ACC112 (cell line): ENCODE measurements around the gene INTS3.
"Not testable (repeated sequence)": the region's sequence is repeated elsewhere in the genome, so short reads cannot be mapped to it uniquely, and the experiment has no call there.

Experiments
- H2AFZ ChIP-seq: fragments of 200-600 bp; sonication (generic); one replicate; pipeline ENCODE4 v1.6.0; 2017; ENCODE audit warnings: antibody characterized with exemption, low read length; ENCODE audit not compliant: unreplicated experiment
- H3K27ac ChIP-seq: fragments of 200-600 bp; sonication (generic); 2 replicates; pipeline ENCODE4 v1.5.1; 2014; ENCODE audit warnings: low read depth, mild to moderate bottlenecking, antibody characterized with exemption, low read length, moderate library complexity
- H3K27me3 ChIP-seq: fragments of 200-600 bp; sonication (generic); 2 replicates; pipeline ENCODE4 v1.6.1; 2014; ENCODE audit warnings: mild to moderate bottlenecking, antibody characterized with exemption, low read length, moderate library complexity, mixed read lengths; ENCODE audit not compliant: insufficient read depth
- H3K36me3 ChIP-seq: fragments of 200-600 bp; sonication (generic); 2 replicates; pipeline ENCODE4 v1.6.1; 2016; ENCODE audit warnings: mild to moderate bottlenecking, antibody characterized with exemption, low read length, moderate library complexity, mixed read lengths; ENCODE audit not compliant: insufficient read depth
- H3K4me1 ChIP-seq: fragments of 200-600 bp; sonication (generic); one replicate; pipeline ENCODE4 v1.6.1; 2016; ENCODE audit warnings: low read length, mixed read lengths; ENCODE audit not compliant: insufficient read depth, unreplicated experiment, control insufficient read depth
- H3K4me3 ChIP-seq: fragments of 200-600 bp; sonication (generic); 2 replicates; pipeline ENCODE4 v1.5.1; 2014; ENCODE audit warnings: mild to moderate bottlenecking, low read depth, low read length
- H3K79me2 ChIP-seq: fragments of 200-600 bp; sonication (generic); one replicate; pipeline ENCODE4 v1.6.0; 2016; ENCODE audit warnings: low read length; ENCODE audit not compliant: control insufficient read depth, unreplicated experiment, insufficient read depth

INTS3 gene

GRCh38 chr1:153716211-153716610 is 11.6 kb upstream of the INTS3 start:
- not testable (repeated sequence) for H3K4me1 ChIP-seq

GRCh38 chr1:153717330-153717729 is 10.5 kb upstream of the INTS3 start:
- H3K27me3 ChIP-seq: no peaks in the 10 kb centered on the region
- no peak overlapping the region for H3K4me3 ChIP-seq
- no peaks in the 10 kb centered on the region for H3K4me1 ChIP-seq

More at GRCh38 chr1:153716211-153716610, 11.6 kb upstream of the INTS3 start:
- not testable (repeated sequence) for H3K79me2 ChIP-seq, H3K4me3 ChIP-seq, H3K27me3 ChIP-seq, H3K27ac ChIP-seq, H2AFZ ChIP-seq, H3K36me3 ChIP-seq

GRCh38 chr1:153723687-153724086 is 4.2 kb upstream of the INTS3 start:
- no peaks in the 10 kb centered on the region for H3K4me1 ChIP-seq
- H3K36me3 ChIP-seq: no peaks in the 10 kb centered on the region
- no peaks in the 10 kb centered on the region for H3K27me3 ChIP-seq
- H3K27ac ChIP-seq: no peak overlapping the region
- peaks cover 7% of the 10 kb centered on the region for H3K79me2 ChIP-seq
- H3K4me3 ChIP-seq: no peak overlapping the region
- no peak overlapping the region for H2AFZ ChIP-seq

More at GRCh38 chr1:153717330-153717729, 10.5 kb upstream of the INTS3 start:
- H2AFZ ChIP-seq: no peak overlapping the region
- H3K36me3 ChIP-seq: no peaks in the 10 kb centered on the region
- H3K27ac ChIP-seq: no peak overlapping the region
- no peaks in the 10 kb centered on the region for H3K79me2 ChIP-seq

GRCh38 chr1:153724634-153725033 is 3.2 kb upstream of the INTS3 start:
- H3K4me1 ChIP-seq, H3K27me3 ChIP-seq, H3K27ac ChIP-seq, H3K36me3 ChIP-seq, H2AFZ ChIP-seq, H3K4me3 ChIP-seq: not testable (repeated sequence)
- peaks cover 14% of the 10 kb centered on the region for H3K79me2 ChIP-seq

GRCh38 chr1:153728305-153729066 is 636 bp downstream of the INTS3 start:
- peaks cover 24% of the 10 kb centered on the region for H3K4me1 ChIP-seq
- no peaks in the 10 kb centered on the region for H3K27me3 ChIP-seq
- H3K79me2 ChIP-seq: peaks cover 22% of the 10 kb centered on the region
- H3K27ac ChIP-seq: peak overlapping the region; percentile 80
- H2AFZ ChIP-seq: peak overlapping the region; percentile 55
- peak overlapping the region; percentile 99 for H3K4me3 ChIP-seq
- H3K36me3 ChIP-seq: no peaks in the 10 kb centered on the region

GRCh38 chr1:153730468-153730988 is 2.7 kb downstream of the INTS3 start:
- H3K4me1 ChIP-seq: peaks cover 28% of the 10 kb centered on the region
- no peak overlapping the region for H2AFZ ChIP-seq
- H3K79me2 ChIP-seq: peaks cover 22% of the 10 kb centered on the region
- no peak overlapping the region for H3K27ac ChIP-seq
- peak overlapping the region; percentile 48 for H3K4me3 ChIP-seq
- no peaks in the 10 kb centered on the region for H3K36me3 ChIP-seq
- H3K27me3 ChIP-seq: no peaks in the 10 kb centered on the region

GRCh38 chr1:153733970-153734369 is 6.1 kb downstream of the INTS3 start:
- Histone ChIP-seq H3K4me3 (no peak overlapping the region), H3K27me3 (no peaks in the 10 kb centered on the region), H2AFZ (no peak overlapping the region), H3K27ac (peak overlapping the region; percentile 48), H3K4me1 (peaks cover 27% of the 10 kb centered on the region), H3K79me2 (peaks cover 13% of the 10 kb centered on the region), H3K36me3 (no peaks in the 10 kb centered on the region)

GRCh38 chr1:153734396-153735089 is 6.7 kb downstream of the INTS3 start:
- no peaks in the 10 kb centered on the region for H3K36me3 ChIP-seq
- H3K79me2 ChIP-seq: peaks cover 8% of the 10 kb centered on the region
- H3K27ac ChIP-seq: 0 out of 2 replicates have a peak overlapping the region, but pooled peaks have one; percentile 6
- no peak overlapping the region for H2AFZ ChIP-seq
- no peaks in the 10 kb centered on the region for H3K27me3 ChIP-seq
- H3K4me1 ChIP-seq: peaks cover 22% of the 10 kb centered on the region
- H3K4me3 ChIP-seq: no peak overlapping the region

- Histone ChIP-seq H3K27ac (no peak overlapping the region), H3K79me2 (peaks cover 8% of the 10 kb centered on the region), H2AFZ (no peak overlapping the region), H3K4me3 (no peak overlapping the region), H3K27me3 (no peaks in the 10 kb centered on the region), H3K36me3 (no peaks in the 10 kb centered on the region), H3K4me1 (peaks cover 17% of the 10 kb centered on the region)
Observed at GRCh38 chr1:153735090-153735420, 7.2 kb downstream of the INTS3 start.

GRCh38 chr1:153741986-153742385 is 14.1 kb downstream of the INTS3 start:
- peaks cover 18% of the 10 kb centered on the region for H3K36me3 ChIP-seq

More at GRCh38 chr1:153741986-153742385, 14.1 kb downstream of the INTS3 start:
- Histone ChIP-seq H3K4me3 (0 out of 2 replicates have a peak overlapping the region, but pooled peaks have one; percentile 4), H3K27me3 (no peaks in the 10 kb centered on the region), H3K27ac (peak overlapping the region; percentile 82), H3K4me1 (peaks cover 20% of the 10 kb centered on the region), H3K79me2 (no peaks in the 10 kb centered on the region), H2AFZ (no peak overlapping the region)
